ENCODE data around the gene ADGRG3. TPM values are rescaled to one million over a fixed set of nuclear protein-coding genes. Genes with fewer than 3 reads are reported as not detected.

Gene ADGRG3
- total RNA-seq, 4 donors from 2014 or later = 0.71 TPM; not detected in 3

DNA sequence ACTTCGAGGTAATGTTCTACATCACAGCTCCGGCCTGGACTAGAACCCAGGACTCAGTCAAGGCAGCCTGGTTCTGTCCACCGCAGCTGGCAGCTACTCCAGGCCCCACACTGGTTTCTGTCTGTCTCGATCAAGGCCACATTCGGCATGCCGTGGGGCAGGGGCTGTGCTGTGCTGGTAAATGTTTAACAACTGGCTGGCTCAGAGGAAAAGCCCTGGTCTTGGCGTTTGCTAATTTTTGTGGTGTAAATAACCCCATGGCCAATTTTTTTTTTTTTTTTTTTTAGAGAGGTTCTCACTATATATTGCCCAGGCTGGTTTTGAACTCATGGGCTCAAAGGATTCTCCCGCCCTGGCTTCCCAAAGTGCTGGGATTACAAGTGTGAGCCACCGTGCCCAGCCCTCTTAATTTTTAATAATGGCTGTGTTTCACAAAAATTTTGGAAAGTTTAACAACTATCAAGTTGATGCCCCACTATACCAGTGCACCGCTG, 26.2 kb downstream of the ADGRG3 start:
- H3K27me3 ChIP-seq = peaks cover 0 to 5% (median 0%) of the 10 kb centered on the region in 3 donors
- DNase-seq = no peak
- no peaks in the 10 kb centered on the region for H3K9me3 ChIP-seq
- TF ChIP-seq, protein P1, sequence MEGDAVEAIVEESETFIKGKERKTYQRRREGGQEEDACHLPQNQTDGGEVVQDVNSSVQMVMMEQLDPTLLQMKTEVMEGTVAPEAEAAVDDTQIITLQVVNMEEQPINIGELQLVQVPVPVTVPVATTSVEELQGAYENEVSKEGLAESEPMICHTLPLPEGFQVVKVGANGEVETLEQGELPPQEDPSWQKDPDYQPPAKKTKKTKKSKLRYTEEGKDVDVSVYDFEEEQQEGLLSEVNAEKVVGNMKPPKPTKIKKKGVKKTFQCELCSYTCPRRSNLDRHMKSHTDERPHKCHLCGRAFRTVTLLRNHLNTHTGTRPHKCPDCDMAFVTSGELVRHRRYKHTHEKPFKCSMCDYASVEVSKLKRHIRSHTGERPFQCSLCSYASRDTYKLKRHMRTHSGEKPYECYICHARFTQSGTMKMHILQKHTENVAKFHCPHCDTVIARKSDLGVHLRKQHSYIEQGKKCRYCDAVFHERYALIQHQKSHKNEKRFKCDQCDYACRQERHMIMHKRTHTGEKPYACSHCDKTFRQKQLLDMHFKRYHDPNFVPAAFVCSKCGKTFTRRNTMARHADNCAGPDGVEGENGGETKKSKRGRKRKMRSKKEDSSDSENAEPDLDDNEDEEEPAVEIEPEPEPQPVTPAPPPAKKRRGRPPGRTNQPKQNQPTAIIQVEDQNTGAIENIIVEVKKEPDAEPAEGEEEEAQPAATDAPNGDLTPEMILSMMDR (IDR thresholded peaks at IDR 0.05 in 4 of 5, conservative IDR thresholded peaks at IDR 0.05 in 1 of 5) = no peak
- TF ChIP-seq POLR2A (IDR thresholded peaks at IDR 0.05) = no peak
- no peaks in the 10 kb centered on the region for H3K4me1 ChIP-seq
- ATAC-seq = no peak
- intact Hi-C loops (cut with DNase I; ENCODE audit: low total_unique reads) = no loop called here
- no peak overlapping the region for H3K27ac ChIP-seq
- no peak overlapping the region for H3K4me3 ChIP-seq
- H3K36me3 ChIP-seq = no peaks in the 10 kb centered on the region
- in situ Hi-C loops (cut with MboI; ENCODE audit: low sequenced_read_pairs in 4 of 4) = no loop called here

DNA sequence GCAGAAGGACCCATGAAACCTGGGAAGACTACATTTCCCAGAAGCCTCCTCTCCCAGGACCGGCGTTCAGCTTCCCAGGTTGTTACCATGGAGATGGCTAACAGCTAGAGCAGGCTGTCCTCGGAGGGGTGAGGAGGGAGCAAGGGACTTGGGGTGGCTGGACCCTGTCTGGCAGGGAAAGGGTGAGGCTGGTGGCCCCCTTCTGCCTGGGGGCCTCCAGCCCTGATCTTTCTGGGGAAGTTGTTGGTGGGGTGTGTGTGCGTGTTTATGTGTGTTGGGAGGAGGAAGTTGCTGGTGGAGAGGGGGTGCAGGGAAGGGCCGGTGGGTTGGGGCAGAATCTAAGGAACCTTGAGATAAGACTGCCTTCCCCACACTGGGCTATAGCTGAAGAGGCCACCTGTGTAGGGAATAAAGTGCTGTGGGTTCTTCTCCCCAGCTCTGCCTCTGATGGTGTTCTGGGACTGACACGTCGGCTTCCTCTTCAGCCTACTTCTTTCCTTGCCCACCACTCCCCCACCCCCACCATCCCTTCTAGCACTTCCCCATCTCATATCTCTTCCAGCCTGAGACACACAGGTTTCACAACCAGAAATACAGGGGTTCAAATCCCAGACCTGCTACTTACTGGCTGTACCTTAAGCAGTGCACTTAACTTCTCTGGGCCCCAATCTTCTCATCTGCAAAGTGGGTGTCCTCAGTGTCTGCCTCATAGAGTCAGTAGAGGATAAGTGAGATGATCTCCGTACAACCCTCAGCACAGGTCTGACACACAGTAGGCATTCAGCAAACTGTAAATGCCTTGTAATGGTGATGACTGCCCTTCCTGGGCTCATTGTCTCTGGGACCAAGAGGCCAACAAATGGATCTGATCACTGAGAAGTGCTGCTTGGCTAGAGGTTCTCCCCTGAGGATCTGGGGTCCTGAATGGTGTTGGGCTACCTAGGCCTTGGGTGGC, 26.9 kb downstream of the ADGRG3 start, which contains the start of gene DRC7:
Gene DRC7 (plus strand): TSS at position 82 of the 955 bp plus-strand sequence. CDS start 3,144 bp downstream, outside the sequence.
- in situ Hi-C loops (cut with MboI; ENCODE audit: low sequenced_read_pairs in 4 of 4) = no loop called here
- Histone ChIP-seq H3K27ac (no peak within 1 kb of the TSS), H3K27me3 (peaks cover 0 to 5% (median 0%) of the 10 kb centered on the region in 3 donors), H3K4me3 (no peak within 1 kb of the TSS), H3K4me1 (no peaks in the 10 kb centered on the region), H3K9me3 (no peaks in the 10 kb centered on the region), H3K36me3 (no peaks in the 10 kb centered on the region)
- DNase-seq = no peak
- intact Hi-C loops (cut with DNase I; ENCODE audit: low total_unique reads) = no loop called here
- no peak for TF ChIP-seq POLR2A (IDR thresholded peaks at IDR 0.05)
- TF ChIP-seq, protein P1 (IDR thresholded peaks at IDR 0.05 in 4 of 5, conservative IDR thresholded peaks at IDR 0.05 in 1 of 5) = no peak
- no peak for ATAC-seq

DNA sequence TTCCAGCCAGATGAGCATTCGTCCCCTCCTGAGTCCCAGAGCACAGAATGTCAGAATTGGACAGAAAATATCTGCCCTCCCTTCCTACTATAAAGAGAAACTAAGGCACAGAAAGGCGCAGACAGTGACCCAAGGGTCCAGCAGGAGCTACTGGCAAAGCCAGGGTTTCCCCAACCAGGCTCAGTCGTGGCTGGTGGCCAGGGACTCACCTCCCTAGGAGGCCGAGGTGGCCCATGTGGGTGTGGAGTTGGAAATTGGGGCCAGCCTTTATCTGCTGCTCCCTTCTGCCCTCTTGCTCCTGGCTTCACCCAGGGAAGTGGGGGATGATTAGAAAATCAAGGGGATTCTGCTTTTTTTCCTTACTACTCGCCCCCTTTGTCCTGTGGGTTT, 27.6 kb downstream of the ADGRG3 start:
- in situ Hi-C loops (cut with MboI; ENCODE audit: low sequenced_read_pairs in 4 of 4) = no loop called here
- Histone ChIP-seq H3K4me3 (no peak overlapping the region), H3K27ac (no peak overlapping the region), H3K36me3 (no peaks in the 10 kb centered on the region), H3K9me3 (no peaks in the 10 kb centered on the region), H3K4me1 (no peaks in the 10 kb centered on the region), H3K27me3 (no peaks in the 10 kb centered on the region)
- TF ChIP-seq, protein P1 (IDR thresholded peaks at IDR 0.05 in 4 of 5, conservative IDR thresholded peaks at IDR 0.05 in 1 of 5) = no peak
- TF ChIP-seq POLR2A (IDR thresholded peaks at IDR 0.05) = no peak
- intact Hi-C loops (cut with DNase I; ENCODE audit: low total_unique reads) = no loop called here
- ATAC-seq = no peak
- DNase-seq = no peak

DNA sequence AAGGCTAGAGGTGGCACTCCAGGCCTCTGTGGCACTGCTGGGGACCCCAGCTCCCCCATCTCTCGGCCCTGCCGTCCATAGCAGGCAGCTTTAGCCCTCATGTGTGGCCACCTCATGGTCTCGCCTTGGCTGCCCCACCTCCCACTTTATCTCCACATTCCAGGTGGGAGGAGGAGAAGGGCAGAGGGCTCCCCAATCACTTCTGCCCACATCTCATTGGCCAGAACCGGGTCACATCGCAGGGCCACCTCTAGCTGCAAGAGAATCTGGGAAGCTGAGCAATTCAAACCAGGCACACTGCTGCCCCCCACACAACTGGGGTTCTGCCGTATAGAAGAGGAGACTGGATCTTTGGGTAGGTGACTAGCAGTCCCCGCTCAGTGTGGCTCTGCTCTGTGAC, 28.1 kb downstream of the ADGRG3 start:
- in situ Hi-C loops (cut with MboI; ENCODE audit: low sequenced_read_pairs in 4 of 4) = no loop called here

More for the DNA sequence above, 28.1 kb downstream of the ADGRG3 start:
- H3K4me3 ChIP-seq = no peak overlapping the region
- DNase-seq (no peak), ATAC-seq (no peak)
- H3K4me1 ChIP-seq = no peaks in the 10 kb centered on the region
- intact Hi-C loops (cut with DNase I; ENCODE audit: low total_unique reads) = no loop called here
- H3K9me3 ChIP-seq = no peaks in the 10 kb centered on the region
- H3K27ac ChIP-seq = no peak overlapping the region
- TF ChIP-seq POLR2A (IDR thresholded peaks at IDR 0.05) = no peak
- TF ChIP-seq, protein P1 (IDR thresholded peaks at IDR 0.05 in 4 of 5, conservative IDR thresholded peaks at IDR 0.05 in 1 of 5) = no peak
- H3K36me3 ChIP-seq = no peaks in the 10 kb centered on the region
- H3K27me3 ChIP-seq = no peaks in the 10 kb centered on the region

All from gastrocnemius medialis (tissue), 4 donors.